LNCAP (cell line): ENCODE results near the gene ANTXRL.

Source experiments
- CTCF ChIP-seq: fragments of 450-650 bp; IDR thresholded peaks from 2 replicates; pipeline ENCODE4 v1.5.1; 2017; ENCODE audit warnings: mild to moderate bottlenecking

The ANTXRL gene

GRCh38 chr10:46247808-46248569 lies 38.8 kb upstream of the ANTXRL start:
- TF ChIP-seq CTCF = no peak

GRCh38 chr10:46248651-46249146 lies 38.1 kb upstream of the ANTXRL start:
- no peak for TF ChIP-seq CTCF

DNA sequence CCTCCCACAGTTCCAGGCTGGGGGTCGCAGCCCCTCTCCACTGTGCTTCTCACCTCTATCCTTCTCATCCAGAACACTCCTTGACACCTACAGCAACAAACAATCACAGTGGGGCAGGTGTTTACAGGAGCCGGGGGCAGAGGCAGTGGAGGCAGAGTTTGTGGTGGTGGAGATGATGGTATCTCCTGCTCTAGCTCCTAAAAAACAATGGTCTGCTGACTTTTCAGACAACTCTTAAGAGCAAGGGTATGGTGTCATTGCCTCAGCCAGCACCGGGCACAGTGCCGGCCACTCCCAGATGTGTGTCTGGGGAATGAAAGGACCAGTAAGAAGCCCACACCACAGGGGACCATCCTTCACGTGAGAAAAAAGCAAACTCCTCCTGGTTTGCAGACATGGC lies 36.3 kb upstream of the ANTXRL start:
- TF ChIP-seq CTCF = no peak

DNA sequence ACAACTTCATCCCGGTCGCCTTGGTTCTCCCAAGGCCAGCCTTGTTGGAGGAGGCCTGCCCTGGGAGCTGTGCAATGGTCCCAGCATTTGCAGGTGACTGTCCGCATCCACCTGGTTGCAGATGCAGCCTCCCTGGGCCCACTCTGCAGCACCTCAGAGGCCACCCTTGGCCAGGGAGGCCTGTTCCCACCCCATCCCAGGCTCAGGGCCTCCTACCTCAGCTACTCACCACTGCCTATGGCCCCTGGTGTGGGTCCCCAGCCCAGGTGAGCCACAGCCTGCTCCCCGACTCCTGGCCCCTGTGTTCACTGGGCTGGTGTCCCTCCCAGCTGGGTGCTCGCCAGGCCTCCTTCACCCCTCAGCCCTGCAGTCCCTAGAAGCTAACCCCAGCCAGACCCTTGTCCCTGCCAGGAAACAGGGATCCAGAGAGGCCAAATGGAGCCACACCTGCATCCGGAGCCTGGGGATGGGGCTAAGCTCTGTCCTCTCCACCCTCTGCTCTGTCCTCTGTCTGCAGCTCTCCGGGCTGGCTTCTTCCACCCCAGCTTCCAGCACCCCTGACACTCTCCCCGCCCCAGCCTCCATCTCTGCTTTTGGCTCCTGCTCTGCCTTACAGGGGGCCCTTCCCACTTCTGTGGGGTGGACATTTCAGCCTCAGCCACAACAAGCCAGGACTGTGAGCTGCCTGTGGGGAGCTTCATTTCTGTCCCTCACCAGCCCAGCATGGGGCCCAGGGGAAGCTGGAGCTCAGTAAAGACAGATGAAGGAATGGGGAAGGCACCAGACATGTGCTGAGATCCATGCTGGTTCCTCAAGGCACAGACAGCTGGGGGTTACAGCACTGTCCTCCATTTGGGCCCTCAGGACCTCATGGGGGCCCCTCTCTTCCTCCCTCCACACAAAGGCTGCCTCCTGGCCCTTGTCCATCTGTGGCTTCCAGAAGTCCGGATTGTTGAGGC lies 35.6 kb upstream of the ANTXRL start:
- TF ChIP-seq CTCF = no peak

DNA sequence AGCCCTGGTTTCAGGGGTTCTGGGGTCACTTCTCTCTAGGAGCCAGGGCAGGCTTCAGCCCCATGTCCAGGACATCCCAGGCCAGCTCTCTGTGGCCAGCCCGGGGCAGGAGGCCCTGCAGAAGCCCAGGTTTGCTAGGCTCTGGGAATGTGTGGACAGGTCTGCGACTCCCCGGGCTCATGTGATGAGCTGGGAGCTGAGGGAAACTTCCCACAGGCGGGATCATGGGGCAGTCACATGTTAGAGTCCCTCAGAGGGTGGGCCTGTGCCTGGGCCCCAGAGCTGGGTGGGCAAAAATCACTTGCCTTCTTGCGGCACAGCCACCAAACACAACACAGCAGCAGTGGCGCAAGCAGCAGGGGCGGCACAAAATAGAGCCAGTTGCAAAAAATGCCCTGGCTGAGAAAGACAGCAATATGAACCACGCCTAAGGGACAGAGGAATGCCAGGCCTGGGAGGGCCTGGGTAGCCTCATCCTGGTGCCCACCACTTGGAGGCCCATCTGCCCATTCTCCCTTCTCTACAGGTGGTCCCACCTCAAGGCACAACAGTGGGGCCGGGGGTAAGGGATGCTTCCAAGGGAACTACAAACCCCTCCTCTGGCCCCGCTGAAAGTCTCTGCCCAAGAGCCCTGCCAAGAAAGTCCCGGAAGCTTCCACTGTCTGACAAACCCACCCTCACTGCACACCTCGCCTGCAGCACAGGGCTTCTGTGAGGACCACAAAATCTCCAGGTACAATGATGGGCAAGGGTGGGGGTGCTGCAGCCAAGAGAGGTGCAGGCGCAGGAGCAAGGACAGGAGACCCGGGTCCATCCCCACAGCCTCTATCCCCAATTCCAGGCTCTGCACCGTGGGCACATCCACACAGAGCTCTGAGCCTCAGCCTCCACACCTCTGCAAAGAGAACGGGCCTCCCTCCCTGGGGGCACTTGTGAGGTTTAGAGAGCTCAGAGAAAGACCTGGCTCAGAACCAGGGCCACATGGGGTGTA lies 34.6 kb upstream of the ANTXRL start:
- TF ChIP-seq CTCF = no peak

DNA sequence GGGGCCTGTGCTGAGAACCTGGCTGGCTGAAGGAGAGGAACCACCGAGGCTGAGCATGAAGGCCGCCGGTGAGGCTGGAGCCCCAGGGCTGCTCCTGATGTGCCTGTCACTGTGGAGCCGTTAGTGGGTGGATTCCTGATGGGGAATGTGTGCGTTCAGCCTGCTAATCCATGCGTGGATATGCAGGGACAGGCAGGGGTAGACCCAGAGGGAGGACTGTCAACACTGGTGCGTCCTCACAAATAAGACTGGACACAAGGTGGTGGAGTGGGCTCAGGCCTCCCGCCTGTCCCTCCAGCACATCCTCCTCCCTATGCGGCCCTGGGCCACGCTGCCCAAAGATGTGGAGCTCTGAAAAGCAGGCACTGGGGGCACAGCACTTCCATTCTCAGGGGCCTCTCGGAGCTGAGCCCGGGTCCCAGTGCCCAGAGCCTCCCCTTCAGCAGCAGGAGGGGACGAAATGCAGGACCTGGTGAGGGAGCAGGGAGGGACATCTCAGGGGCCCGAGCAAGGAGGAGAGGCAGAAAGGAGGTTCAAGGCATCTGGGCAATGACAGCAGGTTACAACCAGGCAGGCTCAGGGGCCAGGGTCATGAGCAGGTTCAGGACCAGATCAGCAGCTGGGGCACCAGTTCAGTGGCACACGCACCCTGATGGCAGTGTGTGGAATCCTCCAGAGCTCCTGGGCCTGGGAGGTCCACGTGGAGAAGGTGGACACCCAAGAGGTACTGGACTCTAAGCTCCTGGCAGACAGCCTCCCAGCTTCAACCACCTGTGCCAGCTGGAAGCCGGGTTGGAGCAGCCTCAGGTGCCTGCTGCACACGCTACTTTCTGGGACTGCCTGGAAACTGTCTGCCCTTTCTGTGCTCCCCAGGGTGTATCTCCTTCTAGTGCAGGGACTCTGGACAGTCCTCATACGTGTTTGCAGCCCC lies 33.5 kb upstream of the ANTXRL start:
- TF ChIP-seq CTCF = no peak
